IPS DF 6.9 (cell line): ENCODE results near the gene BRINP3.
A peak's percentile ranks its signal among the peaks of the same experiment; 100 is the strongest.

Source experiments
- DNase-seq: peaks from one replicate; pipeline ENCODE4 v3.0.0-alpha.2; 2013; ENCODE audit warnings: low read depth, low spot score
- H3K27ac ChIP-seq: one replicate; pipeline ENCODE4 v1.5.1; 2013; ENCODE audit warnings: low read length, control low read depth
- H3K27me3 ChIP-seq: 2 replicates; pipeline ENCODE4 v1.6.1; 2013; ENCODE audit warnings: mild to moderate bottlenecking, low read length; ENCODE audit not compliant: control insufficient read depth, insufficient read depth
- H3K36me3 ChIP-seq: 2 replicates; pipeline ENCODE4 v1.6.1; 2013; ENCODE audit warnings: low read length; ENCODE audit not compliant: control insufficient read depth, insufficient read depth
- H3K4me1 ChIP-seq: 2 replicates; pipeline ENCODE4 v1.6.1; 2013; ENCODE audit warnings: low read length; ENCODE audit not compliant: control insufficient read depth, insufficient read depth
- H3K4me3 ChIP-seq: 2 replicates; pipeline ENCODE4 v1.5.1; 2013; ENCODE audit warnings: mild to moderate bottlenecking, low read length
- H3K9me3 ChIP-seq: 2 replicates; pipeline ENCODE4 v1.6.1; 2013; ENCODE audit warnings: low read length, inconsistent platforms; ENCODE audit not compliant: control insufficient read depth, insufficient read depth
- WGBS: extraction: QIAGEN DNeasy Blood & Tissue Kit; methylation state at CpG from one replicate; pipeline ENCODE4 v1.1.7; 2013; ENCODE audit warnings: mixed read lengths, missing lambda C conversion rate; ENCODE audit not compliant: insufficient read length, insufficient coverage; 5-methylcytosine and 5-hydroxymethylcytosine counted together

The BRINP3 gene

DNA sequence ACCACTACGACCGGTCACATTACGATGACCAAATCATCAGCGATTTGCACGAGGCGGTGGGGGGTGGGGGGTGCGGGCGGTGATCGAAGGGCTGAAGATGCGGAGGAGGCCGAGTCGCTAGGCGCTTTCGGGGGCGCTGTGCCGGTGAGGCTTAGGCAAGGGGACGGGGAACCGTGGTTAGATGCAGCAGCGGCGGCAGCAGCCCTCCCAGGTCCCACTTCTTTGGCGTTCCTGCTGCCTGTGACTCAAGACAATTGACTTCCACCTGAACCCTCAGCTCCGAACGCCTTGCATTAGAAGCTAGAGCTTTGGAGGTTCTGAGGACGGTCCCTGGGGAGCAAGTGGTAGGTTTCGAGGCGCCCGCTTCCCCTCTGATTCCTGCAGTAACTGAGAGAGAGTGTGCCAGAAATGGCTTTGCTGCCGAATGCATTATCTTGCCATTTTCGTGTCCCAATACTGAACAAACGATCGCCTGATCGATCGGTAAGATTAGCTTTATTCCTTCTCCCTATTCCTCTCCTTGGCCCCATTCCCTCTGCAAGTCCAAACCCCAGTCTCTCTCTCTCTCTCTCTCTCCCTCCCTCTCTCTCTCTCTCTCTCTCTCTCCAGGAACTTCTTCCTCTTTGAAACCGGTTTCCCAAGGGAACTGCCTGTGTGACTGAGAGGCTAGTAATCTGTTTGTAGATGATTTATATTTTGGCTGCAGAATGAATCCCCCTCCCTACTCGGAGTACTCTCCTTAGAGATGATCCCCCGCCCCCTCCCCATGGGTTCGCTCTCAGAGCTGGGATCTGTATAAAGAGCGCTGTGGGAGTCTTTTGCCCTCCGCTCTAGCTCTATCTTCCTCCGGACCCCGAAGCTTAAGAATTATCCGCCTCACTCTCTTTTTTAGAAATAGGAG, 735 bp upstream of the BRINP3 start:
- H3K27ac ChIP-seq, result no peak overlapping the region
- peak overlapping the region; percentile 80; the same call in 1 of the 2 replicates for H3K4me3 ChIP-seq
- H3K27me3 ChIP-seq, result peaks cover 11% of the 10 kb centered on the region; the same call in 1 of the 2 replicates

GRCh38 chr1:190476806-190477205, 858 bp downstream of the BRINP3 start:
- H3K27ac ChIP-seq, result no peak overlapping the region
- no peak overlapping the region for H3K4me3 ChIP-seq
- peaks cover 11% of the 10 kb centered on the region; the same call in 1 of the 2 replicates for H3K27me3 ChIP-seq
- no CpG with 5 or more reads among the region's 5 CpGs for WGBS
- H3K36me3 ChIP-seq, result no peaks in the 10 kb centered on the region
- no peak for DNase-seq
- H3K4me1 ChIP-seq, result no peaks in the 10 kb centered on the region; the same call in 1 of the 2 replicates
- H3K9me3 ChIP-seq, result no peaks in the 10 kb centered on the region

More for the DNA sequence above, 735 bp upstream of the BRINP3 start:
- no CpG with 5 or more reads among the region's 42 CpGs for WGBS
- DNase-seq, result no peak
- Histone ChIP-seq H3K36me3 (no peaks in the 10 kb centered on the region), H3K4me1 (no peaks in the 10 kb centered on the region; the same call in 1 of the 2 replicates), H3K9me3 (no peaks in the 10 kb centered on the region)

GRCh38 chr1:190476321-190476720, 1.3 kb downstream of the BRINP3 start:
- H3K4me3 ChIP-seq, result no peak overlapping the region
- WGBS, result no CpG with 5 or more reads among the region's 5 CpGs

DNA sequence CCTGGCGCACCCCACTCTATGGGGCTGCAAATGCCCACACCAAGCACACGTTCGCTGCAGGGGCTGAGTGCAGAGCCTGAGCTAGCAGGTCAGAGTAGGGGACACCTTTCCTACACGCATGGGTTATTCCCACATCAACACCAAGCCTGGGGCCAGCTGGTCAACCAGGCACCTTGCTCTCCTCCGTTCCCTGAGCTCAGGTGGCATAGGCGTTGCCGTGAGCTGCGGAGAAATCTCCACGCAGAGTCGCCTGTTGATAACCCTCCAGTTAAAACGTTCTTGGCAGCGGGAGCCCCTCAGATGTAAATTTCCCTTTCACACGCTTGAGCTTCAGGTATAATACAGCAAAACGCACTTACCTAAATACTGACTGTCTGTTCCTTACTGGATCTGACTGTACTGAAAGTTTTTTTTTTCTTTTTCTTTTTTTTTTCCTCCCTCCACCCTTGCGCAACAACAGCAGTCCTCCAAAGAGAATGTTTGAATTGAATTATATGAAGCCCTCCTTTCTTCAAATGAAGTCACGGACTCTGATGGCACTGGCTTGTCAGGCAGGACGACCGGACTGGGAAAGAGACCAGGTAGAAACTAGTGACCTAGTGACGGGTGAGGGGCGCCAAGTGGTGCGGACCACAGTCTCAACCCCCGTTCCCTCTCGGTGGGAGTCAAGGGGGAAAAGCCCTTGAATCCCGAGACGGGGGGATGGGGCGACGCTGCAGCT, 2.1 kb downstream of the BRINP3 start:
- Histone ChIP-seq H3K27me3 (peaks cover 11% of the 10 kb centered on the region; the same call in 1 of the 2 replicates), H3K27ac (no peak overlapping the region), H3K9me3 (no peaks in the 10 kb centered on the region), H3K36me3 (no peaks in the 10 kb centered on the region), H3K4me3 (peak overlapping the region; percentile 5; the same call in 1 of the 2 replicates), H3K4me1 (no peaks in the 10 kb centered on the region; the same call in 1 of the 2 replicates)
- WGBS, result no CpG with 5 or more reads among the region's 27 CpGs
- no peak for DNase-seq

More at GRCh38 chr1:190476321-190476720, 1.3 kb downstream of the BRINP3 start:
- Histone ChIP-seq H3K36me3 (no peaks in the 10 kb centered on the region), H3K27ac (no peak overlapping the region), H3K4me1 (no peaks in the 10 kb centered on the region; the same call in 1 of the 2 replicates), H3K27me3 (peaks cover 11% of the 10 kb centered on the region; the same call in 1 of the 2 replicates), H3K9me3 (no peaks in the 10 kb centered on the region)
- DNase-seq, result no peak

DNA sequence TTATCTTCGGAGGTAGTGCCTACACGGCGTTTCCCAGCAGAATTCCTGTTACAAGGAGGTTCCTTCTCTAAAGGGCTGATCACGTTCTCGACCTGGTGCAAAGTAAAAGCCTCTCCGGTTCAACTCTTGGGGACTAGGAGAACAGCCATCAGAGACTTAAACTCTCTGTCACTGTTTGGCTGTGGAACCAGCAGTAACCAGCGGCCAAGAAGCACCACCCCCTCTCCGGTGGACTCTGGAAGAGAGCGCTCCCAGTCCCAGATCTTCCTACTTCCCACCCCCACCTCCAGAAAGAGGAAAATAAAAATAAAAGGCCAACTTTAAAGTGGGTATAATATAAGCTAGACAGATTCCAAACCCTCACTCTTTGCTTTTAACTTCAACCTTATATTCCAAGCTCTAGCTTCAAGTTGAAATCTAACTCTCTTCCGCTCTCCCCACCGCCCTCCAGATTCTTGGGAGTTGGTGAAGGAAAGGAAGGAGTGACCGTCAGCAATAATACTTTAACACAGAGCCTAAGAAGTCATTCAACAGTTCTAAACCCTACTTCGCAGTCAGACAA, 2.9 kb downstream of the BRINP3 start:
- WGBS, result no CpG with 5 or more reads among the region's 13 CpGs
- DNase-seq, result no peak
- H3K36me3 ChIP-seq, result no peaks in the 10 kb centered on the region
- H3K27me3 ChIP-seq, result peaks cover 11% of the 10 kb centered on the region; the same call in 1 of the 2 replicates
- peak overlapping the region; percentile 16; the same call in 1 of the 2 replicates for H3K4me3 ChIP-seq
- H3K4me1 ChIP-seq, result no peaks in the 10 kb centered on the region
- no peaks in the 10 kb centered on the region for H3K9me3 ChIP-seq
- H3K27ac ChIP-seq, result no peak overlapping the region

- no peaks in the 10 kb centered on the region for H3K36me3 ChIP-seq
- H3K4me1 ChIP-seq, result no peaks in the 10 kb centered on the region
- no peak for DNase-seq
- no CpG with 5 or more reads among the region's 2 CpGs for WGBS
- H3K27me3 ChIP-seq, result peaks cover 11% of the 10 kb centered on the region; the same call in 1 of the 2 replicates
- H3K9me3 ChIP-seq, result no peaks in the 10 kb centered on the region
- H3K4me3 ChIP-seq, result no peak overlapping the region
- no peak overlapping the region for H3K27ac ChIP-seq
Measured at GRCh38 chr1:190474010-190474409, 3.7 kb downstream of the BRINP3 start.

GRCh38 chr1:190472494-190472893, 5.2 kb downstream of the BRINP3 start:
- H3K4me3 ChIP-seq, result no peak overlapping the region
- peaks cover 10% of the 10 kb centered on the region; the same call in 1 of the 2 replicates for H3K27me3 ChIP-seq

DNA sequence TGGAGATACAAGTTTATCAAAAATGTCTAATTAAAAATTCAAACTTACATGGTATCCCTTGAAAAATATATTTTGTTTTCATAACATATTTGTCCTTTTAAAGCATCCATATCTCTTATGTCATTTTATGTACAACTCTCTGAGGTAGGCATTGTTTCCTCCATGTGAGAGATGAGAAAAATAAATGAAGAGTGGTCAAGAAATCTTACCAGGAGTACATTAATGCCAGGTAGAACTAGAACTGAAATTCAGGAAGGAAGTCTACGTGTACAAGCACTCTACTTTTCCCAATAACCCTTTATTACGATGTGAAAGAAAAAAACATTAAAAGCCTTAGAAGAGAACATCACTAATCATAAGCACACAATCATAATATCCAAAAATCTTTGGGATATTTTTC, 5.6 kb downstream of the BRINP3 start:
- Histone ChIP-seq H3K27ac (no peak overlapping the region), H3K4me1 (no peaks in the 10 kb centered on the region), H3K4me3 (no peak overlapping the region), H3K36me3 (no peaks in the 10 kb centered on the region), H3K27me3 (peaks cover 8% of the 10 kb centered on the region; the same call in 1 of the 2 replicates), H3K9me3 (no peaks in the 10 kb centered on the region)
- no peak for DNase-seq
- WGBS, result no CpG with 5 or more reads among the region's 2 CpGs

More at GRCh38 chr1:190472494-190472893, 5.2 kb downstream of the BRINP3 start:
- no peak for DNase-seq
- Histone ChIP-seq H3K36me3 (no peaks in the 10 kb centered on the region), H3K9me3 (no peaks in the 10 kb centered on the region), H3K4me1 (no peaks in the 10 kb centered on the region), H3K27ac (no peak overlapping the region)
- no CpG with 5 or more reads among the region's 1 CpG for WGBS

GRCh38 chr1:190464690-190465089, 13.0 kb downstream of the BRINP3 start:
- Histone ChIP-seq H3K27me3 (no peaks in the 10 kb centered on the region), H3K4me3 (no peak overlapping the region), H3K27ac (no peak overlapping the region), H3K9me3 (no peaks in the 10 kb centered on the region), H3K4me1 (no peaks in the 10 kb centered on the region), H3K36me3 (no peaks in the 10 kb centered on the region)
- no CpG with 5 or more reads among the region's 2 CpGs for WGBS
- no peak for DNase-seq

- Histone ChIP-seq H3K27me3 (no peaks in the 10 kb centered on the region), H3K4me3 (no peak overlapping the region), H3K9me3 (no peaks in the 10 kb centered on the region), H3K27ac (no peak overlapping the region), H3K4me1 (no peaks in the 10 kb centered on the region), H3K36me3 (no peaks in the 10 kb centered on the region)
- DNase-seq, result no peak
- no CpG with 5 or more reads among the region's 3 CpGs for WGBS
Measured at GRCh38 chr1:190456129-190456528, 21.5 kb downstream of the BRINP3 start.
